Duodenal mucosa (tissue), 2 donors: ENCODE data around the gene F3.
"Not testable (repeated sequence)": the region's sequence is repeated elsewhere in the genome, so short reads cannot be mapped to it uniquely, and the experiment has no call there.

Experiments
- H3K27ac ChIP-seq: one replicate; pipeline ENCODE4 v1.7.0; 2013; ENCODE audit warnings: low read depth, low read length
- H3K27me3 ChIP-seq, 2 donors: one replicate each; pipeline ENCODE4 v1.7.0; 2013; ENCODE audit warnings: low read length in 2 of 2, control low read depth in 1 of 2; ENCODE audit not compliant: insufficient read depth in 2 of 2, control insufficient read depth in 1 of 2
- H3K36me3 ChIP-seq, 2 donors: one replicate each; pipeline ENCODE4 v1.7.0; 2013; ENCODE audit warnings: low read length in 2 of 2, control low read depth in 1 of 2; ENCODE audit not compliant: insufficient read depth in 2 of 2, control insufficient read depth in 1 of 2
- H3K4me1 ChIP-seq, 2 donors: one replicate each; pipeline ENCODE4 v1.7.0; 2013; ENCODE audit warnings: low read length in 2 of 2, control low read depth in 1 of 2; ENCODE audit not compliant: insufficient read depth in 2 of 2, control insufficient read depth in 1 of 2
- H3K4me3 ChIP-seq, 2 donors: one replicate each; pipeline ENCODE4 v1.7.0; 2013; ENCODE audit warnings: low read length in 2 of 2, low read depth in 1 of 2
- H3K9ac ChIP-seq, 2 donors: one replicate each; pipeline ENCODE4 v1.7.0; 2013; ENCODE audit warnings: low read length in 2 of 2, low read depth in 1 of 2
- H3K9me3 ChIP-seq, 2 donors: one replicate each; pipeline ENCODE4 v1.7.0; 2013; ENCODE audit warnings: low read length in 2 of 2, control low read depth in 1 of 2; ENCODE audit not compliant: control insufficient read depth in 1 of 2

F3 gene

GRCh38 chr1:94570965-94571364, 29.4 kb upstream of the F3 start:
- not testable (repeated sequence) for H3K9ac ChIP-seq, H3K4me1 ChIP-seq, H3K36me3 ChIP-seq, H3K27ac ChIP-seq, H3K27me3 ChIP-seq, H3K4me3 ChIP-seq
- peaks cover 7 to 26% of the 10 kb centered on the region in 2 donors for H3K9me3 ChIP-seq

DNA sequence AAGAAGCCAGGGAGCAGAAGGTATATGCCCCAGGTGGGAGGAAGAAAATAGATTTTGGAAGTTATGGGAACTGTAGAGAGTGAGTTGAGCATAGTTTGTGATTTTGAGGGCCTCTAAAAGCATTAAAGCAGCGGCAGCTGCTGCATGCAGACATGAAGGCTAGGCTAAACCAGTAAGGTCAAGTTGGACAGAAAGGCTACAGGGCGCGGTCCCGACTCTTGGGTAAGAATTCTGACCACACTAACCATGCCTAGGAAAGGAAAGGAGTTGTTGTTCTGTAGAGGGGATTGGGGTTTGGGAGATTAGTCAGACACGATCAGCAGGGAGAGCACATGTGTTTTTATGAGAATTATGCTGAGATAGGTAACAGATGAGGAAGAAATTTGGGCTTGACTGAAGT, 27.2 kb upstream of the F3 start:
- not testable (repeated sequence) for H3K27me3 ChIP-seq, H3K4me1 ChIP-seq, H3K4me3 ChIP-seq, H3K27ac ChIP-seq, H3K9ac ChIP-seq, H3K36me3 ChIP-seq
- peaks cover 7 to 26% of the 10 kb centered on the region in 2 donors for H3K9me3 ChIP-seq

- H3K4me3 ChIP-seq, H3K27me3 ChIP-seq, H3K9ac ChIP-seq, H3K27ac ChIP-seq, H3K4me1 ChIP-seq, H3K36me3 ChIP-seq: not testable (repeated sequence)
- H3K9me3 ChIP-seq, result peaks cover 5 to 25% of the 10 kb centered on the region in 2 donors
These were observed 26.5 kb upstream of the F3 start for GRCh38 chr1:94567975-94568607.

DNA sequence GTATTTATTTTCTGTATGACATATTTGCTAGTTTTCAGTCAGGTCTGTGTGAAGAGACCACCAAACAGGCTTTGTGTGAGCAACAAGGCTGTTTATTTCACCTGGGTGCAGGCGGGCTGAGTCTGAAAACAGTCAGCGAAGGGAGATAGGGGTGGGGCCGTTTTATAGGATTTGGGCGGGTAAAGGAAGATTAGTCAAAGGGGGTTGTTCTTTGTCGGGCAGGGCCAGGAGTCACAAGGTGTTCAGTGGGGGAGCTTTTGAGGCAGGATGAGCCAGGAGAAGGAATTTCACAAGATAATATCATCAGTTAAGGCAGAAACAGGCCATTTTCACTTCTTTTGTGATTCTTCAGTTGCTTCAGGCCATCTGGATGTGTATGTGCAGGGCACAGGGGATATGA, 24.9 kb upstream of the F3 start:
- H3K27ac ChIP-seq, H3K9ac ChIP-seq, H3K27me3 ChIP-seq, H3K36me3 ChIP-seq, H3K4me3 ChIP-seq: not testable (repeated sequence)
- Histone ChIP-seq H3K9me3 (peaks cover 3 to 19% of the 10 kb centered on the region in 2 donors), H3K4me1 (peaks cover 7 to 10% of the 10 kb centered on the region in 2 donors)

GRCh38 chr1:94565901-94566300, 24.3 kb upstream of the F3 start:
- Histone ChIP-seq H3K27ac (no peak overlapping the region), H3K9ac (no peak overlapping the region), H3K27me3 (no peaks in the 10 kb centered on the region), H3K9me3 (peaks cover 3 to 19% of the 10 kb centered on the region in 2 donors), H3K4me1 (peaks cover 7 to 10% of the 10 kb centered on the region in 2 donors), H3K36me3 (no peaks in the 10 kb centered on the region), H3K4me3 (no peak overlapping the region)

GRCh38 chr1:94562519-94563260, 21.1 kb upstream of the F3 start:
- H3K4me1 ChIP-seq, result peaks cover 7 to 10% of the 10 kb centered on the region in 2 donors
- H3K27ac ChIP-seq, result no peak overlapping the region
- H3K9ac ChIP-seq, result no peak overlapping the region
- no peaks in the 10 kb centered on the region for H3K27me3 ChIP-seq
- no peak overlapping the region for H3K4me3 ChIP-seq
- peaks cover 0 to 3% of the 10 kb centered on the region in 2 donors for H3K9me3 ChIP-seq
- no peaks in the 10 kb centered on the region for H3K36me3 ChIP-seq

DNA sequence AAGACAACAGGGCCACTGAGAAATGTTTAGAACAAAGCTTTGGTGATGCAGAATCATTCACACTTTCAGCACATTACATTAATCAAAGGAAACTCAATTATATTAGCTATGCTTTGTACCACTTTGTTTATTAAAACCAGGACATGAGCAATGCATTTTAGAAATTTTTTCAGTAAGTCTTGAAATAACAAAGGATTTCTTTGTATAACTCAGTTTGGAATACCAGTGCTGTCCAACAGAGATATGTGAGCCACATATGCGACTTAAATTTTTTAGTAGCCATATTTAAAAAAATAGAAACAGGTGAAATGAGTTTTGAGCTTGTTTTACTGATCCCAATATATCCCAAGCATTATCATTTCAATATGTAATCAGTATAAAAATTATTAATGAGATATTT, 18.8 kb upstream of the F3 start:
- Histone ChIP-seq H3K9ac (no peak overlapping the region), H3K36me3 (no peaks in the 10 kb centered on the region), H3K27ac (no peak overlapping the region), H3K27me3 (no peaks in the 10 kb centered on the region), H3K9me3 (no peaks in the 10 kb centered on the region), H3K4me3 (no peak overlapping the region), H3K4me1 (peaks cover 7 to 14% of the 10 kb centered on the region in 2 donors)

DNA sequence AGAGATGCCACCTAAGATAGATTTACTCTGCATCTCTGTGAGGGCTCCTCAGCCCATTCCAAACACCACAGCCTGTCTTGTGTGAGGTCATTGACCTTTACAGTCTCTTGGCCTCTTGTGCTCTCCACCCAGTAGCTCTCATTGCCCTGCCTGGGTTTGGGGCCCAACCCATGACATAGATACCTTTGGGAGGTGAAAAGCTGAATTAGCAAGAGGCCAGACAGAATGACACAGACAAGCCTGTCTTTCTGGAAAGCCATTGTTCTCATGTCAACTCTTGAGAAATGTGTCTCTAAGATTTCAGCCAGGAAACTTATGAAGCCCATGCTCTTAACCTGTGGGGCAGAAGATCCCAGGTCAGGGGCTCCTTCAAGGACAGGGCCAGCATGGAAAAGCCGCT, 18.4 kb upstream of the F3 start:
- H3K4me1 ChIP-seq, result peaks cover 7 to 15% of the 10 kb centered on the region in 2 donors
- no peaks in the 10 kb centered on the region for H3K27me3 ChIP-seq
- H3K9ac ChIP-seq, result no peak overlapping the region
- no peak overlapping the region for H3K27ac ChIP-seq
- no peaks in the 10 kb centered on the region for H3K36me3 ChIP-seq
- H3K4me3 ChIP-seq, result no peak overlapping the region
- H3K9me3 ChIP-seq, result no peaks in the 10 kb centered on the region

GRCh38 chr1:94555091-94555490, 13.5 kb upstream of the F3 start:
- Histone ChIP-seq H3K9ac (no peak overlapping the region), H3K36me3 (no peaks in the 10 kb centered on the region), H3K27ac (no peak overlapping the region), H3K27me3 (no peaks in the 10 kb centered on the region), H3K9me3 (no peaks in the 10 kb centered on the region), H3K4me3 (no peak overlapping the region), H3K4me1 (peaks cover 0 to 34% of the 10 kb centered on the region in 2 donors)

GRCh38 chr1:94554580-94554979, 13.0 kb upstream of the F3 start:
- Histone ChIP-seq H3K4me3 (no peak overlapping the region), H3K9me3 (no peaks in the 10 kb centered on the region)

More at GRCh38 chr1:94554580-94554979, 13.0 kb upstream of the F3 start:
- H3K27me3 ChIP-seq, result no peaks in the 10 kb centered on the region
- peaks cover 0 to 34% of the 10 kb centered on the region in 2 donors for H3K4me1 ChIP-seq
- no peak overlapping the region for H3K9ac ChIP-seq
- no peak overlapping the region for H3K27ac ChIP-seq
- H3K36me3 ChIP-seq, result no peaks in the 10 kb centered on the region
